ENCODE results near the gene ARHGDIA.

Gene ARHGDIA

GRCh38 chr17:81870131-81870980, 781 bp downstream of the ARHGDIA start:
- no peak for DNase-seq (ENCODE audit: low read depth)
- no peak for TF ChIP-seq CTCF (IDR thresholded peaks at IDR 0.05; ENCODE audit: control insufficient read depth, extremely low read depth, insufficient read depth)
- peak overlapping the region; percentile 83 for H3K4me3 ChIP-seq (ENCODE audit: low read depth, low read length)

- TF ChIP-seq CTCF (IDR thresholded peaks at IDR 0.05; ENCODE audit: control insufficient read depth, extremely low read depth, insufficient read depth), result peak; percentile 45
These were observed 1.7 kb downstream of the ARHGDIA start for GRCh38 chr17:81869221-81870130.

GRCh38 chr17:81868674-81869220, 2.4 kb downstream of the ARHGDIA start:
- no peak for DNase-seq (ENCODE audit: low read depth)
- TF ChIP-seq CTCF (IDR thresholded peaks at IDR 0.05; ENCODE audit: control insufficient read depth, extremely low read depth, insufficient read depth), result no peak
- peak overlapping the region; percentile 83 for H3K4me3 ChIP-seq (ENCODE audit: low read depth, low read length)

More at GRCh38 chr17:81869221-81870130, 1.7 kb downstream of the ARHGDIA start:
- peak overlapping the region; percentile 83 for H3K4me3 ChIP-seq (ENCODE audit: low read depth, low read length)
- DNase-seq (ENCODE audit: low read depth), result no peak

DNA sequence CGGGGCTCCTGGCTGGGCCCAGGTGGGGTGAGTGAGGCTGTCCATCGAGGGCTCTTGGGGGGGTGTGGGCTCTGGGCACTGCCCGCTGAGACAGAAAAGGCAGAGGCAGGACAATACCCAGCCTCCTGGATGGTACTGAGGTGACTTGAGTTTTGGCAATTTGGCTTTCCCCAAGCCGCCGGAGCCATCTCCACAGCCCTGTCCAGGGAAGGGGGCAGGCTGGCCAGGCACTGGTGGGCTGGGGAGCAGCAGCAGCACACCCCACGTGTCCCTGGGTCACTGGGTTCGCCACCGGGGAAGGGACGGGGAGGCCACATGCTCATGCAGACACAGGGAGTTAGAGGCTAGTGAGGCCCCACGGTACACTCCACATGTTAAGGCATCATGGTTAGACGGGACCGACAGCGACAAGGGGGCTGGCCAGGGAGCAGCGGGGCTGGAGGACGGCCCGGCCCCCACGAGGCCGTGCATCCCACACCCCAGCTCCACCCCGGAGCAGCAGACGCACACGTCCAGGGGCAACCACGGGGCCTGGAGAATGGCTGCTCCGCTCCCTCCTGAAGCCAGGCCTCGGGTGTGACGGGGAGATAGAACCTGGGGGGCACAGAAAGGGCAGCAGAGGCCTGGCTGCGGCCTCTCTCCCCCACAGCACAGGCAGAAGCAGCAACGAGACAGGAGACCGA, 3.0 kb downstream of the ARHGDIA start:
- no peak overlapping the region for H3K4me3 ChIP-seq (ENCODE audit: low read depth, low read length)
- no peak for TF ChIP-seq CTCF (IDR thresholded peaks at IDR 0.05; ENCODE audit: control insufficient read depth, extremely low read depth, insufficient read depth)
- DNase-seq (ENCODE audit: low read depth), result no peak

DNA sequence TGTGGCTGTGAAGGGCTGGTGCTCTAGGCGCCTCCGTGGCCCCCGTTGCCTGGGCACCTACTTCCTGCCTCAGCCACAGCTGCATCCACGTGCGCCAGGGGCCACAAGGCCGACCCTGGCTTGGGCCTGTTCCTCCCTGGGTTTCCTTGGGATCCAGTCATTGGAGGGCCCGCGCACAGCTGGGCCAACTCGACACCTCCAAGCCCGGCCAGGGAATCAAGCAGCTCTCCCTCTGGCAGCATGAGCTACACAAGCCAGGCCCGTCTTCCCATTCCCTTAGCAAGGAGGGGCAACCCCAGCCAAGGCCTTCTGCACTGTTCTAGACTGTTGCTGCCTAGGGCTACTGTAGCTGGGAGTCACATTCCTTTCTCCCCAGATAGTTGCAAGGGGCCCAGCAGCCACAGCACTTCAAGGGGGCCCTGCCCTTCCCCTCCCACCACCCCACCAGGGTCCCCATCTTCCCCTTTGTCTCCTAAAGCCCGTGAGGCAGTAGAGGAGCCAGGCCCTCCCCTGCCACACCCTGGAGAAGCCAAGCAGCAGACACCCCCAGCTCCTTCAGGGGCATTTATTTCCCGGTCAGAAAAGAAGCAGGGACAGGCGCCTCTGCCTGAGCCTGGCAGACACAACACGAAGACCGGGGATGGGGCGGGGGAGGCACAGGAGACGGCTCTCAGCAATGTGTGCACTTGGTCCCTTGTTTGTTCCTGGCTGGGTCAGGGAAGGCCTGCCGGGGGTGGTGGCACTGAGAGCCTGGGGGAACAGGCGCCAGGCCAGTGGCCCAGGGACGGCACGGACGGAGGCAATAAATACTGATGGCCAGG, 3.8 kb downstream of the ARHGDIA start:
- H3K4me3 ChIP-seq (ENCODE audit: low read depth, low read length), result no peak overlapping the region
- no peak for DNase-seq (ENCODE audit: low read depth)
- TF ChIP-seq CTCF (IDR thresholded peaks at IDR 0.05; ENCODE audit: control insufficient read depth, extremely low read depth, insufficient read depth), result no peak

Measured in LNCaP clone FGC (cell line).